ENCODE measurements around the gene GALNT14. TPM values are rescaled to one million over a fixed set of nuclear protein-coding genes. Genes with fewer than 3 reads are reported as not detected.

The GALNT14 gene
- total RNA-seq, 1 donor from 2014 or later, result 0.20 TPM

GRCh38 chr2:31088504-31089195 is 49.6 kb downstream of the GALNT14 start:
- intact Hi-C loops (cut with micrococcal nuclease), result no loop called here

GRCh38 chr2:31087491-31087890 is 50.7 kb downstream of the GALNT14 start:
- intact Hi-C loops (cut with micrococcal nuclease), result no loop called here

GRCh38 chr2:31086590-31086989 is 51.6 kb downstream of the GALNT14 start:
- intact Hi-C loops (cut with micrococcal nuclease), result no loop called here

- intact Hi-C loops (cut with micrococcal nuclease), result no loop called here
Measured at GRCh38 chr2:31083234-31083993, 54.8 kb downstream of the GALNT14 start.

- intact Hi-C loops (cut with micrococcal nuclease), result no loop called here
Measured at GRCh38 chr2:31082002-31082401, 56.2 kb downstream of the GALNT14 start.

- intact Hi-C loops (cut with micrococcal nuclease), result no loop called here
Measured at GRCh38 chr2:31081492-31081891, 56.7 kb downstream of the GALNT14 start.

- intact Hi-C loops (cut with micrococcal nuclease), result no loop called here
Measured at GRCh38 chr2:31080361-31080760, 57.9 kb downstream of the GALNT14 start.

GRCh38 chr2:31079665-31080064 is 58.6 kb downstream of the GALNT14 start:
- intact Hi-C loops (cut with micrococcal nuclease), result no loop called here

- intact Hi-C loops (cut with micrococcal nuclease), result no loop called here
Measured at GRCh38 chr2:31078579-31079105, 59.6 kb downstream of the GALNT14 start.

- intact Hi-C loops (cut with micrococcal nuclease), result no loop called here
Measured at GRCh38 chr2:31078011-31078410, 60.2 kb downstream of the GALNT14 start.

GRCh38 chr2:31075941-31076590 is 62.2 kb downstream of the GALNT14 start:
- intact Hi-C loops (cut with micrococcal nuclease), result no loop called here

GRCh38 chr2:31075431-31075830 is 62.8 kb downstream of the GALNT14 start:
- intact Hi-C loops (cut with micrococcal nuclease), result no loop called here

- intact Hi-C loops (cut with micrococcal nuclease), result no loop called here
Measured at GRCh38 chr2:31071741-31072140, 66.5 kb downstream of the GALNT14 start.

GRCh38 chr2:31070339-31071125 is 67.7 kb downstream of the GALNT14 start:
- intact Hi-C loops (cut with micrococcal nuclease), result no loop called here

- intact Hi-C loops (cut with micrococcal nuclease), result no loop called here
Measured at GRCh38 chr2:31069643-31070325, 68.5 kb downstream of the GALNT14 start.

GRCh38 chr2:31067259-31067658 is 71.0 kb downstream of the GALNT14 start:
- intact Hi-C loops (cut with micrococcal nuclease), result no loop called here

GRCh38 chr2:31066551-31066950 is 71.7 kb downstream of the GALNT14 start:
- intact Hi-C loops (cut with micrococcal nuclease), result no loop called here

GRCh38 chr2:31066086-31066485 is 72.2 kb downstream of the GALNT14 start:
- intact Hi-C loops (cut with micrococcal nuclease), result no loop called here

- intact Hi-C loops (cut with micrococcal nuclease), result no loop called here
Measured at GRCh38 chr2:31065356-31065755, 72.9 kb downstream of the GALNT14 start.

- intact Hi-C loops (cut with micrococcal nuclease), result no loop called here
Measured at GRCh38 chr2:31060397-31060796, 77.8 kb downstream of the GALNT14 start.

Data from T-helper 2 cell treated with Interferon-gamma antibody and Interleukin-4, amounts not matched to agents 100 ng/mL and 5 ng/mL, for 36 hours (primary cell).